ENCODE measurements around the gene SURF2.
"Not testable (repeated sequence)": the region's sequence is repeated elsewhere in the genome, so short reads cannot be mapped to it uniquely, and the experiment has no call there.

SURF2 gene

DNA sequence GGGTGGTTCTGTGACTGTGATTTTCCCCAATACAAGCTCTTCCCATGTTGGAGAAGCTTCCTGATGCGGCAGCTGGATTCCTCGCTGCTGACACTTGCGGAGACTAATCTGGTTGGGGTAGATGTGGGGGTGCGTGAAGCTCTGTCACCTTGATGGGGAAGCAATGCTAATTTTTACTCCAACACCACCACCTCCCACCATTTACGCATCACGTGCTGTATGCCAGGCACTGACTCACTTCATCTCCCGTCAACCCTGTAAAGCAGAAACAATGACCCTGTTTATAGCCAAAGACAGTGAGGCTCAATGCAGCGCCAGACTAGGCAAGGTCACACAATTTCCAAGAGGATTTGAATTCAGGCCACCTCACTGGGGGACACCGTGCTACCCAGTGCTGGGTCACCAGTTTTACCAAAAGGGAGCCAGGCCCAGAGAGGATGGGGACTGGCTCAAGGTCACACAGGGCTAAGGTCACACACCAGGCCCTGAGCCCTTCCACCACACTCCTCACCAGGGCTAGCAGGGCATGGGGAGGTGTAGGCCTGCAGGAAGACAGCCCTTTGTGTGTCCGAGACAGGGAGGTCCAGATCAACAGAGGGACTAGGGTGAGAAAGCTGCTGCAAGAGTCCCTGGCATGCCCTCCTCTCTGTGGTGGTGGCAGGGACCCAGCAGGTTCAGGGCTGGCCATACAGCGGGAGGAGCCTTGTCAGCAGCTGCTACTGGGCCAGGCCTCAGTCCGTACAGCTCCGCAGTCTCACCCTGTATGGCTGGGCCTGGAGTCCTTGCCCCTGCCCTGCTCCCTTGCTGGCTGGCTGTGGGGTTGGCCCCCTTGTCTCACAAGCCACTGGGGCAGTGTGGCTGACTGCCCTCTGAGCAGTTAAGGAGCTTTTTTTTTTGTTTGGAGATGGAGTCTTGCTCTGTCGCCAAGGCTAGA, 23.1 kb downstream of the SURF2 start:
- DNase-seq = no peak

DNA sequence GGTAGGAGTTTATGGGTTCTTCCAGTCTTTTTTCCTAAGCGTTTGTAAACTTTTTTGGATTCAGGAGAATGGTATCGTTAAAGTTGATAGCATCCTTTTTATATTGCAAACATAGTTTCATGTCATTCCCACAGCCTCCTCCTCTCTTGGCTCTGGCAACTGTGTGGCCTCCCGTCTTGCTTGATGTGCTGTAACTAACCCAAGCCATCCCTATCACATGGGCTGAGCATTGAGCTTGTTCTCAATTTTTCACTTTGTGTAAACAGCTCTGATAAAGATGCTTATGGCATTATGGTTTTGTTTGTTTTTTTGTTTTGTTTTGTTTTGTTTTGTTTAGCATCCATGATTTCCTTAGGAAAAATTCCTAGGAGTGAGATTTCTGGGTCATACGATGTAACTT, 24.4 kb downstream of the SURF2 start:
- no peak for DNase-seq

DNA sequence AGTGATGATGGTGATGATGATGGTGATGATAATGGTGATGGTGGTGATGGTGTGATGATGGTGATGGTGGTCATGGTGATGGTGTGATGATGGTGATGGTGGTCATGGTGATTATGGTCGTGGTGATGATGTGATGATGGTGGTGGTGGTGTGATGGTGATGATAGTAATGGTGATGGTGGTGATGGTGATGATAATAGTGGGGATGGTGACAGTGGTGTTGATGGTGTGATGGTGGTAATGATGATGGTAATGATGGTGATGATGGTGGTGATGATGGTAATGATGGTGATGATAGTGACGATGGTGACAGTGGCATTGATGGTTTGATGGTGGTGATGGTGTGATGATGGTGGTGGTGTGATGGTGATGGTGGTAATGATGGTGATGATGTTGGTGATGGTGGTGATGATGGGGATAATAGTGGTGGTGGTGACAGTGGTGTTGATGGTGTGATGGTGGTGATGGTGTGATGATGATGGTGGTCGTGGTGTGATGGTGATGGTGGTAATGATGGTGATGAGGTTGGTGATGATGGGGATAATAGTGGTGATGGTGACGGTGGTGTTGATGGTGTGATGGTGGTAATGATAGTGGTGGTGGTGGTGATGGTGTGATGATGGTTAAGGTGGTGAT, 26.3 kb downstream of the SURF2 start:
- no peak for DNase-seq

DNA sequence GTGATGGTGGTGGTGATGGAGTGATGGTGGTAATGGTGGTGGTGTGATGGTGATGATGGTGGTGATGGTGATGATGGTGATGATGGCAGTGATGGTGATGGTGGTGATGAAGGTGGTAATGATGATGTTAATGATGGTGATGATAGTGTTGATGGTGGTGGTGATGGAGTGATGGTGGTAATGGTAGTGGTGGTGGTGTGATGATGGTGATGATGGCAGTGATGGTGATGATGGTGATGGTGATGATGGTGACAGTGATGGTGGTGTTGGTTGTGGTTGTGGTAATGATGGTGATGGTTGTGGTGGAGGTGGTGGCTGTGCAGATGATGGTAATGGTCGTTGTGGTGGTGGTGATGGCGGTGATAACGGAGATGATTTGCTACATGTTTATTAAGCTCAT, 27.1 kb downstream of the SURF2 start:
- DNase-seq = no peak

DNA sequence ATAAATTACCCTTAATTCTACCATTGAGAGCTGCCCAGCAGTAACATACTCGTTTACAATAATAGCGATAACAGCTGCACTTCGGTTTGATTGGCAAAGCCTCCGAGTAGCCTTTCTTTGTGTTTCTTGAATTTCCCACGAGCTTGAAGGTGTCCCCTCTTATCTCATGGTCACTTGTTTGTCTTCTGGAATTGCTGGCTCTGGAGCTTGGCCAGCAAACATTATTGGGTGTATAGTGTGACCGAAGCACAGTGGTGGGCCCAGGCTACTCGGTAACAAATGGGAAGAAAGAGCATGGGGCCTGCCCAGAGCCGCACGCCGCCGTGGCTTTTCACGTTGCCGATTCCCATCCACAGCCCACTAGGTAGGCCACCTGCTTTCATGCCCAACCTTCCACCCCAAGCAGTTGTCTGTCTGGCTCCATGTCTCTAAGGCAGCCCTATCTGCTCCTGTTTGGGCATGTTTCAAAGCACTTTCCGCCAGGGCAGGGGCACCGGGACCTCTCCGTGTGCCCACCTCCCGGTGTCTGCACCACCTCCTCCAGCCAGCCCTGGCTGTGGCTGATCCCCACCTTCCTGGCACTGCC, 28.5 kb downstream of the SURF2 start:
- DNase-seq = no peak

DNA sequence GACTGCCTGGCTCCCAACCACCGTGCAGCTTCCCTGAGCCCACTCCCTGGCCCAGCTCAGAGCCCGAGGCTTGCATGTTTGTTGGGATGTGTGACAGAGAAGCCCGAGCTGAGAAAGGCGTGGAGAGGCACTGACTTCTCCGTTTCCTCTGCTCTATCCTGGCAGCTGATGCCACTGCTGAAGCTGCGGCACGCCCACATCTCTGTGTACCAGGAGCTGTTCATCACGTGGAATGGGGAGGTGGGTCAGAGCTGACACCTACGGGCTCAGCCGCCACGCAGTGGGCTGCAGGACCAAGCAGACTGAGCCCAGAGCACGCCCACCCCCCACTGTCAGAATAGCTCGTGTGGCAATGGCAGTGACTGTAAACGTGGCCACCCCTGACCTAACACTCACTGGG, 29.1 kb downstream of the SURF2 start:
- no peak for DNase-seq

DNA sequence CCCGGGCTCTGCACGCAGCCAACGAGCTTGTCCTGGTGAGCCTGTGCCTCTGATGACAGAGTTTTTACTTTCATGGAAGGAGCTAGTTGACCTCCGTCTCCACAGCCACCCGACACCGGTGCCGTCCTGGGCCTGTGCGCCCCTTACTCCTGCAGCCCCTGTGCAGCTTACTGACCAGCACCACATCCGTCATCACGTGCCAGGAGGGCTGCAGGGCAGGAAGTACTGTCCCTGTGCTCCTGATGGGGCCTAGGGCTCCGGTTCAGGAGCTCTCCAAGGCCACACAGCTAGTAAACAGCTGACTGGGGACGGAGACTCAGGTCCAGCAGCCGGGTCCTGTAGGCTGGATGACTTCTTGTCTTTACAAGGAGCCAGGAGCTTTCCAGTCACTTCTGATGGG, 30.0 kb downstream of the SURF2 start:
- DNase-seq = no peak

DNA sequence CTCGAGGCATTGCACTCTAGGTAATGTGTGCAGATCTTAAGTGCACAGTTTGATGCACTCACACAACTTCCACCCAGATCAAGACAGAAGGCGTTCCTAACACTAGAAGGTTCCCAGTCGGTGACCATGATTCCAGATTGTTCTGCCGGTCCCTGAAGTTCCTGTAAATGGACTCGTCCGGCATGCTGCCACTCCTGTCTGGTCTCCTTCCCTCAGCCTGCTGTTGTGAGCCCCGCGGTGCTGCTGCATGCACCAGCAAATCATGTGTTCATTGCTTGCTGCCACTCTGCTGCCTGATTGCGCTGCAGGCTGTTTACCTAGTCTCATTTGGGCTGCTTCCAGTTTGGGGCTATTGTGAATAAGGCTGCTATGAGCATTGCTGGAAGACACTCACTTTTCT, 31.3 kb downstream of the SURF2 start:
- no peak for DNase-seq

DNA sequence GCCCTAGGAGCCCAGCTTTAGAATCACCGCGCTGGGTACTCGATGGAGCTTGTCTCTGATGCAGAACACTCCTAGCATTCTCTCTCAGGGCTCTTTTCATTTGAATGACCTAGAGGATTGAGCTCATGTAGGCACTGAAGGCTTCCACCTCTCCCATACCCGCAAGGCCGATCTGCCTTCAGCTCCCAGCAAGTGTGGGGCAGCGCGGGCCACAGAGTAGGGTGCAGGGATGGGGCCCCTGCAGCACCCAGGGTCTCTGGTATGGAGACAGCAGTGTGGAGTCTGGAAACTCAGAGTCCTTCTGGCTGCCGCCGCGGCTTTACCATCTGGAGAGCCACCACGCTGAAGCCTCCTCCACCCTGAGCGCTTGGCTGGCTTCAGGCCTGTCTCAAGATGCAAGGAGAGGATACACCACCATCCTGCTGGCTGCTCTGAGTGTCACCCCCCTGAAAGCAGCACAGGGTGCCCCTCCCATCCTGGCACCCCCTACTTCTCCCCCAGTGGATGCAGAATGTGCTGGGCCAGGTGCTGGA, 32.7 kb downstream of the SURF2 start:
- DNase-seq = no peak

DNA sequence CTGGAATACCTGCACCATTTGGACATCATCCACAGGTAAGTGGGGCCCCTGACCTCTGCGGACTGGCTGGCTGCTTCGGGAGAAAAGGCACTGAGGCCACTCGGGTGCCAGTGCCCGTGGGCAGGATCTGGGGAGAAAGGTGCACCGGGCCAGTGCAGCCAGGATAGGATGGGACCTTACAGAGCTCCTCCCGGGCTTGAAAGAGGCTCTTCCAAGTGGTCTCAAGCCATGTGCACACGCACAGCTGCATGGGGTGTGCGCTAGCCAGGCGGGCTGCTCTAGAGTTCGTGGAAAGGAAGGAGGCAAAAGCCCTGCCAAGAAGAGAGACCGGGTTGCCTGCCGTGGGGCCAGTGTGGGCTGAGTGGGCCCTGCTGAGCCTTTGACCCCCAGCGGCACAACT, 33.2 kb downstream of the SURF2 start:
- DNase-seq = no peak

DNA sequence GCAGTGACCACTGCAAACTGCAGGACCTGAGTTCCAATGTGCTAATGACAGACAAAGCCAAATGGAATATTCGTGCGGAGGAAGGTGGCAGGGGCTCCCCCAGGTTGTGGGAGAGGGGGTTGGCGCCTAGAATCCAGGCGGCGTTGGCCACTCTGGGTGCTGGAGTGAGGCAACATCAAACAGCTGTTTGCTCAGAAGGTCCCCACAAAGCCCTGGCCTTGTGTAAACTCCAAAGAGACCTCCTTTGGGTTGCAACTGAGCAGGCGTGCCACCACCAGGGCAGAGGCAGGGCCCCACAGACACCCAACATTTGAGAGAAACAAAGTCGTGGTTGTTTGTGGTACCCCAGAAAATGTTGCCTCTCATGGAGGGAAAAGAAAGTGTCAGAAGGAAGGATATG, 34.4 kb downstream of the SURF2 start:
- no peak for DNase-seq

DNA sequence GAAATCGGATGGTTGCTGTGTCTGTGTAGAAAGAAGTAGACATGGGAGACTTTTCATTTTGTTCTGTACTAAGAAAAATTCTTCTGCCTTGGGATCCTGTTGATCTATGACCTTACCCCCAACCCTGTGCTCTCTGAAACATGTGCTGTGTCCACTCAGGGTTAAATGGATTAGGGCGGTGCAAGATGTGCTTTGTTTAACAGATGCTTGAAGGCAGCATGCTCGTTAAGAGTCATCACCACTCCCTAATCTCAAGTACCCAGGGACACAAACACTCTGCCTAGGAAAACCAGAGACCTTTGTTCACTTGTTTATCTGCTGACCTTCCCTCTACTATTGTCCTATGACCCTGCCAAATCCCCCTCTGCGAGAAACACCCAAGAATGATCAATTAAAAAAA, 35.1 kb downstream of the SURF2 start:
- DNase-seq = not testable (repeated sequence)

DNA sequence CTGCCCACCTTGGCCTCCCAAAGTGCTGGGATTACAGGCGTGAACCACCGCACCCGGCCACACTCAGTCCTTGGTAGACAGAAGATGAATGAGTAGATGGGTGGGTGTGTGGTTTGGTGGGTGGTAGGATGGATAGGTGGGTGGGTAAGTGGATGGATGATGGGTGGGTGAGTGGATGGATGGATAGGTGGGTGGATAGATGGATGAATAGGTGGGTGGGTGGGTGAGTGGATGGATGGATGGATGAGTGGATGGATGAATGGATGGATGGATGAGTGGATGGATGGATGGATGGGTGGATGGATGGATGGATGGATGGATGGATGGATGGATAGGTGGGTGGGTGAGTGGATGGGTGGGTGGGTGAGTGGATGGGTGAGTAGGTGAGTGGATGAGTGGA, 36.0 kb downstream of the SURF2 start:
- not testable (repeated sequence) for DNase-seq

DNA sequence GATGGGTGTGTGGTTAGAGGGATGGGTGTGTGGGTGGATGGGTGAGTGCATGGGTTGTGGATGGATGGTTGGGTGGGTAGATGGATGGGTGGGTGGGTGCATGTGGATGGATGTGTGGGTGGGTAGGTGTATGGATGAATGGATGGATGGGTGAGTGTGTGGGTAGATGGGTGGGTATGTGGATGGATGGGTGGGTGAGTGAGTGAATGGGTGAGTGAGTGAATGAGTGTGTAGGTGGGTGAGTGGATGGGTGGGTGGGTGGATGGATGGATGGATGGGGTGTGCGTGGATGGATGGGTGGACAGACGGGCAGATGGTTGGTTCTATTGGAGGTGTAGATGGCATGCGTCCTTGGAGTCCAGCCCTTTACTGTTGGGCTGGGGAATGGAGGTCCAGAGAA, 37.0 kb downstream of the SURF2 start:
- no peak for DNase-seq

DNA sequence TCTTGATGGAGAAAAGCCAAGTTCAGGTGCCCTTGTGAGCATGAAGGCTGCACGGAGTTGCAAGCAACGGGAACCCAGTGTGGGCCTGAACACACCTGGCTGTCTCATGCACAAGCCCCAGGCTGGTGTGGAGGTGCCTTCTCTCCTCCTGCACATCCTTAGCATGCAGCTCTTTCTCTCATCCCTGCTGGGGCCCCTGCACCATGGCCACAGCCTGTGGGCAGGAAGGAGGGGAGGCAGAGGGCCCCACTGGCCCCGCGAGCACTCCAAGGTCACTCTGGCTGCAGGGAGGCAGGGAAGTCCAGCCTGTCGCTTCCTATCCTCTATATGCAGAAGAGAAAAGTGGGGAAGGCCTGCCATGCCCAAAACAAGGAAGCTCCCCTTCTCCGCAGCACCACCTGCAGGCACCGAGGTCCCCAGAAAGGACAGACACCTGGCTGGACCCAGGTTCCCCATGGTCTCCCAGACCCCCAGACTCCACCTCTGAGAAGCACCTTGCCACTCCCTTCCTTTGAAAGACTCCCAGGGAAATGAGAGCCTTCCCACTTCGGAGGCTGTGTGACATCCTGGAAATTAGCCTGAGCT, 38.4 kb downstream of the SURF2 start:
- no peak for DNase-seq

DNA sequence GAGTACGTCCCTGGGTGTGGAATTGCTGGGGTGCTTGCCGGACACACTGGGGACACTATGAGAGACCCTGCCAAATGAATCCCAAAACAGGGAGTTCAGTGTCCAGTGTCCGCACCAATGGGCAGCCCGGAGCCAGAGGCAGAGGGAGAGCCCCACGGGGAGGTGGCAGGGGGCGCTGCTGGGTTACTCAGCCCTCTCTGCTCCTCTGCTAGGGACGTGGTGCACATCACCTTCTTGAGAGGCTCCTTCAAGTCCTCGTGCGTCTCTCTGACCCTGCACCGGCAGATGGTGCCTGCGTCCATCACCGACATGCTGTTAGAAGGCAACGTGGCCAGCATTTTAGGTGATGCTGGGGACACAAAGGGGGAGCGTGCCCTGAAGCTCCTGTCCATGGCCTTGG, 40.6 kb downstream of the SURF2 start:
- DNase-seq = no peak

DNA sequence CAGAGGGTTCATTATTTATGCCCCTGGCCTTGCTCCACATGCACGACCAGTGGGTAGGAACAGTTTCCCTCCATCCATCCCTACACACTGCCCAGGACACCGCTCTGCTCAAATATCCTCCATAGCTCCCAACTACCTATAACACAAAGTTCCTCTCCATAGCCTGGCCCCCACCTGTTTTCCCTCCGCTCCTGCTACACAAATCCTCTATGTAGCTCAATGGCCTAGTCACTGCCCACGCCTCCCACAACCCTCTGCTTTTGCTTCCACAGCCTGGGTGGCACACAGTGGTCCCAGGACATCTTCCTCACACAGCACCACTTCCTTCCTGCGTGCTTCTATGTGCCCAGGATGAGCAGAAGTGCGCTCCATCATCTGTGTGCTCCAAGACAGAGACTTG, 41.0 kb downstream of the SURF2 start:
- DNase-seq = no peak

DNA sequence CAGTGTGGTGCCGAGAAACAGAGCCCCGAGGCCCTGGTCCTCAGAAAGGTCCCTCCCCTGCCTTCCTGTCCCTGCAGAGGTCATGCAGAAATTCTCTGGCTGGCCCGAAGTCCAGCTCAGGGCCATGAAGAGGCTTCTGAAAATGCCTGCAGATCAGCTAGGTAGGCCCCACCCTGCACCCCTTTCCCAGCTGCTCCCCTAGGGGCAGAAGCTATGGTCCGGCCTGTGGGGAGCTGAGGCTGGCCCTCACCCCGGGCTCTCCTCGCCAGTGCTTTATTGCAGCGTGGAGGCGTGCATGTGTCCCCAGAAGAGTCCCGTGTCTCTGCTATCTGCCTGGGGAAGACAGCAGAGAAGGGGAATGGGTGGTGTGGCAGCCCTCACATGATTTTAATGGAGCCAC, 41.5 kb downstream of the SURF2 start:
- DNase-seq = no peak

DNA sequence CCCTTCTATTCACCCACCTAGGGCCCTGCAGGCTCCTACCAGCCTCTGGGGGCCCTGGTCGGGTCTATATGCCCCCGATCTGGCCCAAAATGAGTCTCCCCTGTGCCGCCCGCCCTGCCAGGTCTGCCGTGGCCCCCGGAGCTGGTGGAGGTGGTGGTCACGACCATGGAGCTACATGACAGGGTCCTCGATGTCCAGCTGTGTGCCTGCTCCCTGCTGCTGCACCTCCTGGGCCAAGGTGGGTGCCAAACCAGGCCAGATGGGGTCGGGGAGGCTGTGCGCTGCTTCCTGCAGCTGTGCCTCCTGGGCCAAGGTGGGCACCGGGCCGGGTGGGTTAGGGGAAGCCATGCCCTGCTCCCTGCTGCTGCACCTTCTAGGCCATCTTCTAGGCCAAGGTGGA, 43.9 kb downstream of the SURF2 start:
- DNase-seq = no peak

DNA sequence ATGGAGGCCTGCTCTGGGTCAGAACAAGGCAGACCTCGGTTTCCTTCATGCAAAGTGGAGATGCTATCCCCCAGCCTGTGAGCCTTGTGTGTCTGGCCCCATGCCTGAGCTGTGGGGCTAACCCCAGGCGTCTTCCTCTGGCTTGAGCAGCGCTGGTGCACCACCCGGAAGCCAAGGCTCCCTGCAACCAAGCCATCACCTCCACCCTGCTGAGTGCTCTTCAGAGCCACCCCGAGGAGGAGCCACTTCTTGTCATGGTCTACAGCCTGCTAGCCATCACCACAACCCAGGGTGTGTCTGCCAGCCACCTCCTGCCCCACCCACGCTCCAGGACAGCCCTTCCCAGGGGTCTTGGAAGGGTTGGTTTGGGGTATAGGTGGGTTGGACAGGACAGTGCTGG, 45.2 kb downstream of the SURF2 start:
- no peak for DNase-seq

DNA sequence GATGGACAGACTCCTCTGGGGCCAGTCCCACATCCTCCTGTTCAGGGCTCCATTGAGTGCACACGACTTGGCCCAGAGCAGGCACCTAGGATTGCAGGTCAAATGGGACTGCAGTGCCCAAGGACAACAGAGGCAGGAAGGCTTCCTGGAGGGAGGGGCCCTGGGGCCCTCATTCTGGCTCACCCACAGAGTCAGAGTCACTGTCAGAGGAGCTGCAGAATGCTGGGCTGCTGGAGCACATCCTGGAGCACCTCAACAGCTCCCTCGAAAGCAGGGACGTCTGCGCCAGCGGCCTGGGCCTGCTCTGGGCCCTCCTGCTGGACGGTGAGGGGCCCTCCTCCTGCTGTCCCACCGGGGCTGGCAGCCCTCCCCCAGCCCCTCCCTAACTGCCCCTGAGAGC, 46.3 kb downstream of the SURF2 start:
- DNase-seq = no peak

DNA sequence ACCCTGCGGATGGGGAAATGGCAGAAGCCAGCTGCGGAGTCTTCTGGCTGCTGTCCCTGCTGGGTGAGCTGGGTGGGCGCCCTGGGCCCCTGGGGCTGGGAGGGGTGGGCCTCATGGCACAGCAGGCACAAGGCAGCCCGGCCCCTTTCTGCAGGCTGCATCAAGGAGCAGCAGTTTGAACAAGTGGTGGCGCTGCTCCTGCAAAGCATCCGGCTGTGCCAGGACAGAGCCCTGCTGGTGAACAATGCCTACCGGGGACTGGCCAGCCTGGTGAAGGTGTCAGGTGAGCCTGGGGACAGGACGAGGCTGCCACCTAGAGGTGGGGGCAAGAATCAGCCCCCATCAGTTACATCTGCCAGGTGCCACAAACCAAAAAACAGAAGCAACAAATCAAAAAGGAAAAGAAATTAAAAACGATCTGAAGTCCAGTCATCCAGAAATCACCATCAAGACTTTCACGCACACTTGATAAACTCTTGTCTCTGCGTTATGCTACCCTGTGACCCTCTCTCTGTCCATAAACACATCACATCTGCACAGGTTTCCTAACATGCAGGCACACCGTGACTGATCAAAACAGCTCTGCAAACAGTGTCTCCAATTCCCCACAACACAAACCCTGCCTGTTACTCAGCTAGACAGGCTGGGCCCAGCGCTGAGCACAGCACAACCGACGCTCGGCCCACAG, 47.6 kb downstream of the SURF2 start:
- DNase-seq = peak in 1 of 2 donors; percentile 11

DNA sequence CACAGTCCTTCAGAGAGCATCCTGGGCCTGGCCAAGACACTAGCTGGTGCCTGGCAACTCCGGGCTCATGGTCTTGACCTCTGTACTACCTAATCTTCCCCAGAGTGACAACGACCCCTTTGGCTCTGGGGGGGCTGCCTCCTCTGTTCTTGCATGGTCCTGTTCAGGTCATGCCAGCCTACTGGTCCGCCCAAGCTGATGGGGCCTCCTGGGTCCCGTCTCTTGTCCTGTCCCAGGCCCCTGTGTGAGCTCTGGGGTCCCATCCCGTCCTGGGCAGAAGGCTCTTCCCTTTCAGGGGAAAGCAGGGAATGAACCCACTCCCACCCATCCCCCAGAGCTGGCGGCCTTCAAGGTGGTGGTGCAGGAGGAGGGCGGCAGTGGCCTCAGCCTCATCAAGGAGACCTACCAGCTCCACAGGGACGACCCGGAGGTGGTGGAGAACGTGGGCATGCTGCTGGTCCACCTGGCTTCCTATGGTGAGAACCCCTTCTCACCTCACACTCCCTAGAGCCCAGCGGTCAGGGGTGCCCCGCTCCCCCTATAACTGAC, 48.2 kb downstream of the SURF2 start:
- no peak for DNase-seq

All from inflammatory macrophage treated with lipopolysaccharide for 1 hour (primary cell).